Stimulated activated CD4-positive, alpha-beta T cell treated with anti-CD3 and anti-CD28 coated beads, Interleukin-4, amount 100 ng/mL, for 4 hours (primary cell): Measurements from ENCODE around the gene CCT6B.
"Not testable (repeated sequence)": the region's sequence is repeated elsewhere in the genome, so short reads cannot be mapped to it uniquely, and the experiment has no call there.

Experiments
- DNase-seq, 2 experiments: peaks; one replicate each; pipeline ENCODE4 v3.0.0-alpha.2; 2020

CCT6B gene

GRCh38 chr17:34961093-34961911, at the start of gene CCT6B, which contains the start of gene ZNF830:
Gene CCT6B (minus strand): TSS chr17:34961460. CDS start chr17:34961393, 67 bp downstream.
Gene ZNF830 (plus strand): TSS chr17:34961540. CDS start chr17:34961567, 27 bp downstream.
- peak; percentile 79 to 90 for DNase-seq

GRCh38 chr17:35010093-35010492, 48.8 kb upstream of the CCT6B start:
- DNase-seq = no peak

GRCh38 chr17:35006961-35007360, 45.7 kb upstream of the CCT6B start:
- no peak for DNase-seq

GRCh38 chr17:35006345-35006744, 45.1 kb upstream of the CCT6B start:
- no peak for DNase-seq

GRCh38 chr17:35003778-35004177, 42.5 kb upstream of the CCT6B start:
- DNase-seq = no peak

- DNase-seq = no peak
Observed at GRCh38 chr17:35002876-35003551, 41.8 kb upstream of the CCT6B start.

- no peak for DNase-seq
Observed at GRCh38 chr17:35001549-35001948, 40.3 kb upstream of the CCT6B start.

- not testable (repeated sequence) for DNase-seq
Observed at GRCh38 chr17:35000965-35001364, 39.7 kb upstream of the CCT6B start.

GRCh38 chr17:34999456-34999855, 38.2 kb upstream of the CCT6B start:
- no peak for DNase-seq

- DNase-seq = peak; percentile 72 to 76
Observed at GRCh38 chr17:34998205-34998604, 36.9 kb upstream of the CCT6B start.

- no peak for DNase-seq
Observed at GRCh38 chr17:34997355-34997862, 36.1 kb upstream of the CCT6B start.

GRCh38 chr17:34996422-34997285, 35.4 kb upstream of the CCT6B start:
- DNase-seq = no peak

GRCh38 chr17:34993031-34993430, 31.8 kb upstream of the CCT6B start:
- DNase-seq = no peak

GRCh38 chr17:34991606-34992005, 30.3 kb upstream of the CCT6B start:
- DNase-seq = no peak

GRCh38 chr17:34990921-34991365, 29.7 kb upstream of the CCT6B start:
- no peak for DNase-seq

- DNase-seq = no peak
Observed at GRCh38 chr17:34989473-34989872, 28.2 kb upstream of the CCT6B start.

- DNase-seq = no peak
Observed at GRCh38 chr17:34988644-34989043, 27.4 kb upstream of the CCT6B start.

GRCh38 chr17:34987232-34987631, 26.0 kb upstream of the CCT6B start:
- no peak for DNase-seq

GRCh38 chr17:34981538-34982241, 20.4 kb upstream of the CCT6B start:
- no peak for DNase-seq

- peak; percentile 77 to 83 for DNase-seq
Observed at GRCh38 chr17:34980681-34981537, 19.6 kb upstream of the CCT6B start.

- DNase-seq = peak; percentile 93 to 94
Observed at GRCh38 chr17:34980353-34980680, 19.1 kb upstream of the CCT6B start, which contains the start of gene LIG3. Gene LIG3 (plus strand): TSS chr17:34980512. CDS start chr17:34983006, 2,494 bp downstream.
